Breast epithelium (tissue), 3 donors: ENCODE measurements around the gene TAS2R46.

Experiments used
- POLR2A ChIP-seq: fragments of 450-650 bp; IDR thresholded peaks from one replicate; pipeline ENCODE4 v1.6.1; 2016; ENCODE audit warnings: antibody characterized with exemption, mild to moderate bottlenecking, moderate library complexity
- POLR2AphosphoS5 ChIP-seq, 3 donors: sonication (generic); formaldehyde crosslinking; IDR thresholded peaks; one replicate each; pipeline ENCODE4 v1.6.1; 2017; ENCODE audit warnings: antibody characterized with exemption in 3 of 3
- TF ChIP-seq, protein P1 (sequence below), 3 donors: fragments of 450-650 bp; IDR thresholded peaks; one replicate each; pipeline ENCODE4 v1.5.1; 2016 to 2017; ENCODE audit warnings: antibody characterized with exemption in 3 of 3, mild to moderate bottlenecking in 3 of 3, moderate library complexity in 3 of 3

DNA sequence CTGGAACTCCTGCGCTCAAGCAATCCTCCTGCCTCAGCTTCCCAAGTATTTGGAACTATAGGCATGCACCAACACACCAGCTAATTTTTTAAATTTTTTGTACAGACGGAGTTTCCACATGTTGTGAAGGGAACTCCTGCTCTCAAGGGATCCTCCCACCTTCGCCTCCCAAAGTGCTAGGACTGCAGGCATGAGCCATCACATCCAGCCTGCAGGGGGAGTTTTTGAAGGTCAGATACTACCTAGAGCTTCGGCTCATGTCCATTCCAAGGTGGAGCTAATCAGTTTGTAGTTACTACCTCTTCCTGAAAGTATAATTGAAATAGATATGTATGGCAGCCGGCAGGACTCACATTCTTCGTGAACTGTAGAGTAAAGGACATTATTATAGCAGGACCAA lies 36.0 kb downstream of the TAS2R46 start:
- TF ChIP-seq, protein P1, sequence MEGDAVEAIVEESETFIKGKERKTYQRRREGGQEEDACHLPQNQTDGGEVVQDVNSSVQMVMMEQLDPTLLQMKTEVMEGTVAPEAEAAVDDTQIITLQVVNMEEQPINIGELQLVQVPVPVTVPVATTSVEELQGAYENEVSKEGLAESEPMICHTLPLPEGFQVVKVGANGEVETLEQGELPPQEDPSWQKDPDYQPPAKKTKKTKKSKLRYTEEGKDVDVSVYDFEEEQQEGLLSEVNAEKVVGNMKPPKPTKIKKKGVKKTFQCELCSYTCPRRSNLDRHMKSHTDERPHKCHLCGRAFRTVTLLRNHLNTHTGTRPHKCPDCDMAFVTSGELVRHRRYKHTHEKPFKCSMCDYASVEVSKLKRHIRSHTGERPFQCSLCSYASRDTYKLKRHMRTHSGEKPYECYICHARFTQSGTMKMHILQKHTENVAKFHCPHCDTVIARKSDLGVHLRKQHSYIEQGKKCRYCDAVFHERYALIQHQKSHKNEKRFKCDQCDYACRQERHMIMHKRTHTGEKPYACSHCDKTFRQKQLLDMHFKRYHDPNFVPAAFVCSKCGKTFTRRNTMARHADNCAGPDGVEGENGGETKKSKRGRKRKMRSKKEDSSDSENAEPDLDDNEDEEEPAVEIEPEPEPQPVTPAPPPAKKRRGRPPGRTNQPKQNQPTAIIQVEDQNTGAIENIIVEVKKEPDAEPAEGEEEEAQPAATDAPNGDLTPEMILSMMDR (IDR thresholded peaks at IDR 0.05), result no peak
- TF ChIP-seq POLR2AphosphoS5 (IDR thresholded peaks at IDR 0.05), result no peak
- TF ChIP-seq POLR2A, result no peak
